Measurements from ENCODE around the gene TMEM190.

- no peak for TF ChIP-seq EP300 (IDR thresholded peaks at IDR 0.05; ENCODE audit: borderline replicate concordance)
- TF ChIP-seq ZBTB7A (IDR thresholded peaks at IDR 0.05; ENCODE audit: low read depth) = no peak
- TF ChIP-seq CEBPB (IDR thresholded peaks at IDR 0.05) = no peak
- TF ChIP-seq FOXM1 (IDR thresholded peaks at IDR 0.05; ENCODE audit: borderline replicate concordance, low read depth) = no peak
- TF ChIP-seq YY1 (IDR thresholded peaks at IDR 0.05; ENCODE audit: low read depth) = no peak
- no peak for TF ChIP-seq REST (IDR thresholded peaks at IDR 0.05; ENCODE audit: low read depth)
- TF ChIP-seq TEAD4 (IDR thresholded peaks at IDR 0.05) = no peak
- no peak for TF ChIP-seq RAD21 (IDR thresholded peaks at IDR 0.05; ENCODE audit: low read depth)
- no peak for TF ChIP-seq USF1 (IDR thresholded peaks at IDR 0.05)
- no peak for TF ChIP-seq TAF1 (IDR thresholded peaks at IDR 0.05; ENCODE audit: low read depth)
- TF ChIP-seq MAX (IDR thresholded peaks at IDR 0.05) = no peak
- no peak for TF ChIP-seq NFIC (IDR thresholded peaks at IDR 0.05)
- TF ChIP-seq TCF12 (IDR thresholded peaks at IDR 0.05; ENCODE audit: low read depth) = no peak
- no peak for TF ChIP-seq CREB1 (IDR thresholded peaks at IDR 0.05; ENCODE audit: low read depth)
Measured at GRCh38 chr19:55410168-55410567, 33.5 kb downstream of the TMEM190 start.

Measured in Ishikawa (cell line).